ENCODE results near the gene SGMS1.
"Not testable (repeated sequence)": the region's sequence is repeated elsewhere in the genome, so short reads cannot be mapped to it uniquely, and the experiment has no call there.

SGMS1 gene

DNA sequence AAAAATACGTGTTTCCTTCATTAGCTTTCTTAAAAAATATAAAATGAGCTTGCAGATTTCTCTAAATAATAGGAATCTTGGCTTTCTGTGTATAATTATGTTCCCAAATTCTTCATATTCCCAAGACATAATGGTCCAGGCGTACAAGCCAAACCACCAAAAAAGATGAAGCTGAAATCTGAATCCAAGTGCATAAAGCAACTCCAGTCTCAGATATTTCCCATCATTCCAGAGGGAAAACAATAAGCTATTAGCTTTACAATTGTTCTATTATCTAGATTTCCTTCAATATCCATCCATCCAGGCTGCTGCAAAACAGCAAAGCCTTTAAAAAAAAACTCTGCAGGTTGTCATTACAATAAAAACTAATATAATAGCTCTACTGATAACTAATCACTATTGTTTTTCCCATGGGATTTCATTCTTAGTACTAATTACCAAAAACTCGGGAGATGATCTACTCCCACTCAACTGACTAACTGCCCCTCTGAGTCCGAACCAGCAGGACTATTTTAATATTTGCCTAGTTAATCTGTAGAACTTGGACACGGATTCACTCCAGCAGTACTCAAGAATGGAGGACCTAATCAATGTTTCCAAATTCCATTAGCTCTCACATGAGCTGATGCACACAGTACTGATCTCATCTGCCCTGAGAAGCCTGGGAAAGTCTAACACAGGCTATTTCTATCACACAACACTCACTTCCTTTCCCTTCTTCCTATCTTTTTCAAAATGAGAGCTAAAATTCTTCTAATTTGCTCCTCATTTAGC lies 263.5 kb downstream of the SGMS1 start:
- TF ChIP-seq POLR2A (IDR thresholded peaks at IDR 0.05; ENCODE audit: low read depth, low read length) = no peak
- no peak for TF ChIP-seq SPI1 (IDR thresholded peaks at IDR 0.05; ENCODE audit: low read depth, low read length)
- TF ChIP-seq PAX5 (IDR thresholded peaks at IDR 0.05; ENCODE audit: insufficient read depth, low read length, severe bottlenecking) = no peak
- TF ChIP-seq POLR2AphosphoS5 (IDR thresholded peaks at IDR 0.05; ENCODE audit: low read depth, low read length) = no peak
- no peak for TF ChIP-seq TAF1 (IDR thresholded peaks at IDR 0.05; ENCODE audit: low read depth, low read length)
- no peak for TF ChIP-seq POU2F2 (IDR thresholded peaks at IDR 0.05; ENCODE audit: low read depth, low read length)

DNA sequence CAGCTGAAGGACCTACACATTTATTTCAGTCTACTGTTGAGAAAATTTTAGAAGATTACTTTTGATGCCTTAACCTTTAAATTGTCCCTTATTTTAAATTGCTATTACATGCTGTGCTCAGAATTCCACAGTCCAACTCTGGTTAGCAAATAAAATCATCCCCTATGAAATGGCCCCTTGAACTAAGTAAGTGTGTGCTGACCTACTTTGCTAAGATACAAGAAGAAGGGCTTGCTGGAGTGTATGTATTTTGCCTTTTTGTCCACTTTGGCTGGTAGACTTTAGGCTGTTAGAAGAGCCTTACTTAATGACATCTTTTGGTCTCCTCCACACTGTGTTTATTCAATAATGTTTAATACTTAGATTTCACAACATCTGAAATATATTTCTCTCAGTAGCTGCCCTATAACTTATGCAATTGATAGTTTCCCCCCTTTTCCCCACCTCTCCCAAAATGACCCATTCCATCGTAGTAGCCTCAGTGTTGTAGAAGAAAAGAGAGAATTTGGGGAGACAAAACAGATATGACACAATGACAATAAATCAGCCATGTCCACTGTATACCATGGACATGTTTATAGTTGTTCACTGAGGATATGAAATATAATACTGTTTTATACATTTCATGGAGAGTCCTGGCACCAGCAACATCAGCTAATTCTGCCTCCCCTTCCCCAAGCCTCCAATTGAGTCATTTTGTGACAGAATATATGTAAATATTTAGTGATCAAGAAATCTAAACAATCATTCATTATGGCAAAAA lies 264.6 kb downstream of the SGMS1 start:
- FAIRE-seq = no peak

More for the DNA sequence above, 263.5 kb downstream of the SGMS1 start:
- FAIRE-seq (no peak), DNase-seq (ENCODE audit: insufficient read length, low spot score) (no peak)

DNA sequence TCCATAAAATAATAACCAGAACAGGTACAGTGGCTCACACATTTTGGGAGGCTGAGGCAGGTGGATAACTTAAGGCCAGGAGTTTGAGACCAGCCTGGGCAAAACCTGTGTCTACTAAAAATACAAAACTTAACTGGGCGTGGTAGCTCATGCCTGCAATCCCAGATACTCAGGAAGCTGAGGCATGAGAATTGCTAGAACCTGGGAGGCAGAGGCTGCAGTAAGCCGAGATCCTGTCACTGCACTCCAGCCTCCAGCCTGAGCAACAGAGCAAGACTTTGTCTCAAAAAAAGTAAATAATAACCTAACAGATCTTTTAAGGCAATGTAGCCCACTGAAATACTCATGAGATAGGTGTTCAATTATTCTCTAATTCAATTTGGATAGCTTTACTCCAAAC lies 265.3 kb downstream of the SGMS1 start:
- TF ChIP-seq PAX5 (IDR thresholded peaks at IDR 0.05; ENCODE audit: insufficient read depth, low read length, severe bottlenecking) = no peak
- TF ChIP-seq TAF1 (IDR thresholded peaks at IDR 0.05; ENCODE audit: low read depth, low read length) = no peak
- no peak for TF ChIP-seq POU2F2 (IDR thresholded peaks at IDR 0.05; ENCODE audit: low read depth, low read length)
- TF ChIP-seq SPI1 (IDR thresholded peaks at IDR 0.05; ENCODE audit: low read depth, low read length) = no peak
- TF ChIP-seq POLR2AphosphoS5 (IDR thresholded peaks at IDR 0.05; ENCODE audit: low read depth, low read length) = no peak
- TF ChIP-seq POLR2A (IDR thresholded peaks at IDR 0.05; ENCODE audit: low read depth, low read length) = no peak
- no peak for DNase-seq (ENCODE audit: insufficient read length, low spot score)
- FAIRE-seq = no peak

More for the DNA sequence above, 264.6 kb downstream of the SGMS1 start:
- DNase-seq (ENCODE audit: insufficient read length, low spot score) = no peak
- TF ChIP-seq POU2F2 (IDR thresholded peaks at IDR 0.05; ENCODE audit: low read depth, low read length) = no peak
- TF ChIP-seq SPI1 (IDR thresholded peaks at IDR 0.05; ENCODE audit: low read depth, low read length) = no peak
- no peak for TF ChIP-seq TAF1 (IDR thresholded peaks at IDR 0.05; ENCODE audit: low read depth, low read length)
- no peak for TF ChIP-seq POLR2A (IDR thresholded peaks at IDR 0.05; ENCODE audit: low read depth, low read length)
- no peak for TF ChIP-seq POLR2AphosphoS5 (IDR thresholded peaks at IDR 0.05; ENCODE audit: low read depth, low read length)
- no peak for TF ChIP-seq PAX5 (IDR thresholded peaks at IDR 0.05; ENCODE audit: insufficient read depth, low read length, severe bottlenecking)

DNA sequence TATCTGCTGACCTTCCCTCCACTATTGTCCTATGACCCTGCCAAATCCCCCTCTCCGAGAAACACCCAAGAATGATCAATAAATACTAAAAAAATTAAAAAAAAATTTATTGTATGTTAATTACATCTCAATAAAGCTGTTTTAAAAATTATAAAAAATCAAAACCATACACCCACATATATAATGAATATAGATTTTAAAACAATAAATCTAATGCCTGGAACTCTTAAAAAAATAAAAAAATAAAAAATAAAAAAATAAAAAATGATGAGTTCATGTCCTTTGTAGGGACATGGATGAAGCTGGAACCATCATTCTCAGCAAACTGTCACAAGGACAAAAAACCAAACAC lies 267.3 kb downstream of the SGMS1 start:
- FAIRE-seq; DNase-seq (ENCODE audit: insufficient read length, low spot score): not testable (repeated sequence)

DNA sequence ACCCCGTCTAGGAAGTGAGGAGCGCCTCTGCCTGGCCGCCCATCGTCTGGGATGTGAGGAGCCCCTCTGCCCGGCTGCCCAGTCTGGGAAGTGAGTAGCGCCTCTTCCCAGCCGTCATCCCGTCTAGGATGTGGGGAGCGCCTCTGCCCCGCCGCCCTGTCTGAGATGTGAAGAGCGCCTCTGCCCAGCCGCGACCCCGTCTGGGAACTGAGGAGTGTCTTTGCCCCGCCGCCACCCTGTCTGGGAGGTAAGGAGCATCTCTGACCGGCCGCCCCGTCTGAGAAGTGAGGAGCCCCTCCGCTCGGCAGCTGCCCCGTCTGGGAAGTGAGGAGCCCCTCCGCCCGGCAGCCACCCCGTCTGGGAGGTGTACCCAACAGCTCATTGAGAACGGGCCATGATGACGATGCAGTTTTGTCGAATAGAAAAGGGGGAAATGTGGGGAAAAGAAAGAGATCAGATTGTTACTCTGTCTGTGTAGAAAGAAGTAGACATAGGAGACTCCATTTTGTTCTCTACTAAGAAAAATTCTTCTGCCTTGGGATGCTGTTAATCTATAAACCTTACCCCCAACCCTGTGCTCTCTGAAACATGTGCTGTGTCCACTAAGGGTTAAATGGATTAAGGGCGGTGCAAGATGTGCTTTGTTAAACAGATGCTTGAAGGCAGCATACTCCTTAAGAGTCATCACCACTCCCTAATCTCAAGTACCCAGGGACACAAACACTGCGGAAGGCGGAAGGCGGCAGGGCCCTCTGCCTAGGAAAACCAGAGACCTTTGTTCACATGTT lies 267.9 kb downstream of the SGMS1 start:
- DNase-seq (ENCODE audit: insufficient read length, low spot score) = not testable (repeated sequence)

DNA sequence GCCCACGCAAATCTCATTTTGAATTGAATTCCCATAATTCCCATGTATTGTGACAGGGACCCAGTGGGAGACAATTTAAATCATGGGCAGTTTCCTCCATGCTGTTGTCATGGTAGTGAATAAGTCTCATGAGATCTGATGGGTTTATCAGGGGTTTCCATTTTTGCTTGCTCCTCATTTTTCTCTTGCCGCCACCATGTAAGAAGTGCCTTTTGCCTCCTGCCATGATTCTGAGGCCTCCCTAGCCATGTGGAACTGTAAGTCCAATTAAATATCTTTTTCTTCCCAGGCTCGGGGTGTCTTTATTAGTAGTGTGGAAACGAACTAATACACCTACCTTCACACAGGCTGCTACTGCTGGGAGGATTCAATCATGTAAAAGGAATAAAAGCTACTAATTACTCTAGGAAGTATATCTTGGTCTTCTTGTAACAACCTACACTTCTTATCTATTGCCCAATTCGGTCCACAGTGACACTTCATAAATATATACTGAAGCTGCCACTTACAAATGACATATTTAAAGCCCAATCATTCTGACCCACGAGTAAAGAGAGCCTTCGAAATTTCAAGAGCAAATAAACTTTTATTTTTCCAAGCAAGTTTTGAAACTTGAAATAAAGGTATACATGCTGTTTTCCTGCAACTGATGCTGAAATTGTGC lies 272.1 kb downstream of the SGMS1 start:
- no peak for FAIRE-seq
- TF ChIP-seq PAX5 (IDR thresholded peaks at IDR 0.05; ENCODE audit: insufficient read depth, low read length, severe bottlenecking) (no peak), POU2F2 (IDR thresholded peaks at IDR 0.05; ENCODE audit: low read depth, low read length) (no peak), TAF1 (IDR thresholded peaks at IDR 0.05; ENCODE audit: low read depth, low read length) (no peak), POLR2AphosphoS5 (IDR thresholded peaks at IDR 0.05; ENCODE audit: low read depth, low read length) (no peak), SPI1 (IDR thresholded peaks at IDR 0.05; ENCODE audit: low read depth, low read length) (no peak), POLR2A (IDR thresholded peaks at IDR 0.05; ENCODE audit: low read depth, low read length) (no peak)

More for the DNA sequence above, 267.9 kb downstream of the SGMS1 start:
- not testable (repeated sequence) for FAIRE-seq

DNA sequence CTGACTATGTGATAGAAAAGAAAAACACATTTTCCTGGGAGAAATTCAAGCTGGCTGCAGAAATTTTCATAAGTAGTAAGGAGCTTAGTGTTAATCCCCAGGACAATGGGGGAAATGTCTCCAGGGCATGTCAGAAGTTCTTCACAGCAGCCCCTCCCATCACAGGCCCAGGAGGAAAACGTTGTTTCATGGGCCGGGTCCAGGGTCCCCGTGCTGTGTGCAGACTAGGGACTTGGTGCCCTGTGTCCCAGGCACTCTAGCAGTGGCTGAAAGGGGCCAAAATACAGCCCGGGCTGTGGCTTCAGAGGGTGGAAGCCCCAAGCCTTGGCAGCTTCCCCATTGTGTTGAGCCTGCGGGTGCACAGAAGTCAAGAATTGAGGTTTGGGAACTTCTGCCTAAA lies 273.4 kb downstream of the SGMS1 start:
- FAIRE-seq (no peak), DNase-seq (ENCODE audit: insufficient read length, low spot score) (no peak)
- TF ChIP-seq POU2F2 (IDR thresholded peaks at IDR 0.05; ENCODE audit: low read depth, low read length) = no peak
- TF ChIP-seq TAF1 (IDR thresholded peaks at IDR 0.05; ENCODE audit: low read depth, low read length) = no peak
- TF ChIP-seq SPI1 (IDR thresholded peaks at IDR 0.05; ENCODE audit: low read depth, low read length) = no peak
- TF ChIP-seq PAX5 (IDR thresholded peaks at IDR 0.05; ENCODE audit: insufficient read depth, low read length, severe bottlenecking) = no peak
- no peak for TF ChIP-seq POLR2AphosphoS5 (IDR thresholded peaks at IDR 0.05; ENCODE audit: low read depth, low read length)
- no peak for TF ChIP-seq POLR2A (IDR thresholded peaks at IDR 0.05; ENCODE audit: low read depth, low read length)

More for the DNA sequence above, 272.1 kb downstream of the SGMS1 start:
- no peak for DNase-seq (ENCODE audit: insufficient read length, low spot score)

DNA sequence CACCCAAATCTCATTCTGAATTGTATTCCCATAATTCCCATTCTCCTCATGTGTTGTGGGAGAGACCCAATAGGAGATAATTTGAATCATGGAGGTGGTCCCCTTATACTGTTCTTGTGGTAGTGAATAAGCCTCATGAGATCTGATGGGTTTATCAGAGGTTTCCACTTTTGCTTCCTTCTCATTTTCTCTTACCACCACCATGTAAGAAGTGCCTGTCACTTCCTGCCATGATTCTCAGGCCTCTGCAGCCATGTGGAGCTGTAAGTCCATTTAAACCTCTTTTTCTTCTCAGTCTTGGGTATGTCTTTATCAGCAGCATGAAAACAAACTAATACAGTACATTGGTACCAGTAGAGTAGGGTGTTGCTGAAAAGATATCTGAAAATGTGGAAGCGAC lies 274.2 kb downstream of the SGMS1 start:
- no peak for TF ChIP-seq SPI1 (IDR thresholded peaks at IDR 0.05; ENCODE audit: low read depth, low read length)
- no peak for FAIRE-seq
- DNase-seq (ENCODE audit: insufficient read length, low spot score) = no peak

DNA sequence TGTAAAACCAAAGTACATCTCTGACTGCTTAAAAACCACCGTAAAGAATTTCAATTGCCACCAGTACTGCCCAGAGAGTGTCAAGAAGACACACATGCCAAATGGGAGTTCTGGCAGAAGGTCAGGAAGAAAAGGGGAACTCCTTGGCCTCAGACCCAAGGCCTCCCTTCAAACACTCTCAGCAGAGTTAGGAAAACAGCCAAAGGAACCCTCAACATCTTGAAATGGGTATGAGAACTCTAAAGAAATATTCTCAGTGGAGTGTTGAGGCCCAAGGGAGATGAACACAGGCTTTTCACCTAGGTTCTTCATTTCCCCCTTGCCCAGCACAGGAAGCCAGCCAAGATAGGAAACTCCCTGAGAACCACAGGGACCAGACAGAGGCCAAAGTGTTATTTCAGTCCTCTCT lies 276.4 kb downstream of the SGMS1 start:
- DNase-seq (ENCODE audit: insufficient read length, low spot score) = peak; percentile 16
- TF ChIP-seq SPI1 (IDR thresholded peaks at IDR 0.05; ENCODE audit: low read depth, low read length) (peak; percentile 28; the same call in 1 of the 2 replicates), POU2F2 (IDR thresholded peaks at IDR 0.05; ENCODE audit: low read depth, low read length) (no peak)
- peak; percentile 61 for FAIRE-seq

Measured in GM12891 (cell line).